Hindlimb muscle (tissue), 1 donor: ENCODE data around the gene VRK2. TPM values are rescaled to one million over a fixed set of nuclear protein-coding genes. Genes with fewer than 3 reads are reported as not detected.
"Not testable (repeated sequence)": the region's sequence is repeated elsewhere in the genome, so short reads cannot be mapped to it uniquely, and the experiment has no call there.

Experiments
- DNase-seq: peaks from one replicate; pipeline ENCODE4 v3.0.0-alpha.2; 2013
- polyA plus RNA-seq: library from polyadenylated mRNA; unstranded; fragments of 120-200 nt; gene quantifications from one replicate; pipeline ENCODE4 v1.2.1, GENCODE V29; 2013; ENCODE audit not compliant: insufficient read length

VRK2 gene
- polyA plus RNA-seq, 1 donor, result 14.6 TPM

DNA sequence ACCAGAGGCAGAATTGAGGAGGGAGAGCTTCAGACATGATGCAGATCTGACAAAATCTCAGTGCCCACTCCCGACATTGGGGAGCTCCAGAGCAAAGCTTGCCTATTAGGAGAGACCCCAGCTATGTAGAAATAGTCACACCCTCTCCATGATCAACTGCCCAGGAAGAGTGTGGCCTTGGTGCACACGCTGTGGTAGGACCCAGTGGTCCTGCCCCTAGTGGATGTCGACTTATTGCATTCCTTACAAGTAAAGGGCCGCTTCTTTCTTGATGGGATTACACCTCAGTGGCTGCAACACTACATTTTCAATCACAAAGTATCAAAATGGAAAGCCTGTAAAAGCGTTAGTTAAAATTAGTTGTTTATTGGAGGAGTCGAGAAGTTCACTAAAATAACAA lies 64.2 kb downstream of the VRK2 start:
- DNase-seq, result no peak

DNA sequence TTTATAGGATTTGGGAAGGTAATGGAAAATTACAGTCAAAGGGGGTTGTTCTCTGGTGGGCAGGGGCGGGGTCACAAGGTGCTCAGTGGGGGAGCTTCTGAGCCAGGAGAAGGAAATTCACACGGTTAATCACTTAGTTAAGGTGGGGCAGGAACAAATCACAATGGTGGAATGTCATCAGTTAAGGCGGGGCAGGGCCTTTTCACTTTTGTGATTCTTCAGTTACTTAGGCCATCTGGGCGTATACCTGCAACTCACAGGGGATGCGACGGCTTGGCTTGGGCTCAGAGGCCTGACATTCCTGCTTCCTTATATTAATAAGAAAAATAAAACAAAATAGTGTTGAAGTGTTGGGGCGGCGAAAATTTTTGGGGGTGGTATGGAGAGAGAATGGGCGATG lies 67.0 kb downstream of the VRK2 start:
- DNase-seq, result not testable (repeated sequence)

DNA sequence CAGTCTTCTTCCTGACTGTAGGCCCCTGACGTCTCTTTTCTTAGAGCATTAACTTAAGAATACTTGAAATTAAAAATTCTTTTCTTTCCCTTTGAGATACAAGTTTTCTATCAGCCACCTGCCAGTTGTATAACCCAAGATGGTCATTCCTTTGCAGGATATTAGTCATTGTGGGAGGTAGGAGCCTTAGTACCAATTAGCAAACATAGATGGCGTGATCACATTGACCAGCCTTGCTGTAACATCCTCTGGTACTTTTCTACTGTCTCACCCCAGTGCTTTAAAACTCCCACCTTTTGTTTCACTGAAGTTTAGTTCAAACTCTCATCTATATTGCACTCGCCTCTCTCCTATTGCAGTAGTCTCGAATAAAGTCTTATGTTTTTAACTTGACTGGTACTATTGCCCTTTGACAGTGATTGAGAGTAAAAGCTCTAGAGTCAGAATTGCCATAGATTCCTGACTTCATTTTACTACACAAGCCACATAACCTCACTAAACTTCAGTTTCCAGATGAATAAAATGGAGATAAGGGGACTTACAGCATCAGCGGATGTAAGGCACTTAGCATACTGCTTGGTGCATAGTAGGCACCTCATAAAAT lies 74.1 kb downstream of the VRK2 start:
- DNase-seq, result no peak

DNA sequence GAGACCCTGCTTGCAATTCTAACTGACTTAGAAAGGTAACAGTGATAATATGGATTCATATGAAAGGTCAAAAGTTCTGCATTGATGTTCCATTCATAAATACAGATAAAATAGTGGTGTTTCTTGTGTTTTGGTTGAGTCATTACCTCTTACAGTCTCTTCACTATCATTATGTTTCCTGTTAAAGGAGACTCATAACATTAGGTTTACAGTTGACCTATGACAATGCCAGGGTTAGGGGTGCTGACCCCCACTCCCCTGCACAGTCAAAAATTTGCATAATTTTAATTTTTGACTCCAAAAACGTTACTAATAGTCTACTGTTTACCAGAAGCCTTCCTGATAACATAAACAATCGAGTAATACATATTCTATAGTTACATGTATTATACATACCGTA lies 75.4 kb downstream of the VRK2 start:
- DNase-seq, result no peak

DNA sequence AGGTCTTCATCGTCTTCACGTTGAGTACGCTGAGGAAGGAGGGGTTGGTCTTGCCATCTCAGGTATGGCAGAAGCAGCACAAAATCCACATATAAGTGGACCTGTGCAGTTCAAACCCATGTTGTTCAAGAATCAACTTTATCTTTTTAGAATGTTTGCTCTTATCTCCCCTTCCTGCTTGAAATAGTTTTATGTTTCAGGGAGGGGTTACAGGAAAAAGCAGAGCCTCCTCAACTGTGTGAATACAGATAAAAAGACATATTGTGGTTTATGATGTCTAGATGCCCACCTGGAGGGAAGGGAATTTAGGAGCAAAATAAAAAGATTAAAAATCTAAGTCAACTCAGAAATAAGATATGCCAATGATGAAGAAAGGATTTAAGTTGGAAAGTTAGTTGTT lies 75.9 kb downstream of the VRK2 start:
- no peak for DNase-seq

DNA sequence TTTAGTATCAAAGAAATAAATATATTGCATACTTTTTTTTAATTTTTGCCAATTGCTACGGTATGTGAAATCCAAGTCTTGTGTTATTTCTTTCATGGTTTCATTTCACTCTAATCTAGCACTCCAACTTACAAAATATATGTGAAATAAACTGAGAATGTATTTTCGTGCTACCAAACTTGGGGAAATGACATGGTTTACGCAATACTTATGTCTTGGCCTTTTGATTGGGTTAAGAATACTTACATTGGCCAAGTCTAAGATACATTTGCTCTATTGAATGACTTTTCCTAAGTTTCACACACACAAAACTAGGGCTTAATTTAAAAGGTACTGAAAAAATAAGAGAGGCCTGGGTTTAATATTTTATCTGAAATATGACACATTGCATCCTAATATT lies 80.5 kb downstream of the VRK2 start:
- no peak for DNase-seq

DNA sequence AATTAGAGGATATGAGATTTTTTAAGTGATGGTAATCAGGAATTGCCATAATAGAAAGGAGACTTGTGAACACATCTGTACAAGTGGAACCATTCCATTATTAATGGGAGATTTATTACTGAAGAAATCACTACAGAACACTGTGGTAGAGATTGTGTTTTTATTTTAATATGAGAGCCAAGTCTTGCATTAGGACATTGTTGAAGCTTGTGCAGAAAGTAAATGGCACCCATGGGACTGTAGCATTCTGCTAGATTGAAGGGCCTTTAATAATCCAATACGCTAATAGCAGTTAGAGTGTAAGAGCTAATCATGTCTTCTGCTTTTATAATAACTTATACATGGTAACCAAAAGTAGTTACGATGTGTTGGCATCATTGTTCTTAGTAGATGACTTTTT lies 83.6 kb downstream of the VRK2 start:
- DNase-seq, result no peak

DNA sequence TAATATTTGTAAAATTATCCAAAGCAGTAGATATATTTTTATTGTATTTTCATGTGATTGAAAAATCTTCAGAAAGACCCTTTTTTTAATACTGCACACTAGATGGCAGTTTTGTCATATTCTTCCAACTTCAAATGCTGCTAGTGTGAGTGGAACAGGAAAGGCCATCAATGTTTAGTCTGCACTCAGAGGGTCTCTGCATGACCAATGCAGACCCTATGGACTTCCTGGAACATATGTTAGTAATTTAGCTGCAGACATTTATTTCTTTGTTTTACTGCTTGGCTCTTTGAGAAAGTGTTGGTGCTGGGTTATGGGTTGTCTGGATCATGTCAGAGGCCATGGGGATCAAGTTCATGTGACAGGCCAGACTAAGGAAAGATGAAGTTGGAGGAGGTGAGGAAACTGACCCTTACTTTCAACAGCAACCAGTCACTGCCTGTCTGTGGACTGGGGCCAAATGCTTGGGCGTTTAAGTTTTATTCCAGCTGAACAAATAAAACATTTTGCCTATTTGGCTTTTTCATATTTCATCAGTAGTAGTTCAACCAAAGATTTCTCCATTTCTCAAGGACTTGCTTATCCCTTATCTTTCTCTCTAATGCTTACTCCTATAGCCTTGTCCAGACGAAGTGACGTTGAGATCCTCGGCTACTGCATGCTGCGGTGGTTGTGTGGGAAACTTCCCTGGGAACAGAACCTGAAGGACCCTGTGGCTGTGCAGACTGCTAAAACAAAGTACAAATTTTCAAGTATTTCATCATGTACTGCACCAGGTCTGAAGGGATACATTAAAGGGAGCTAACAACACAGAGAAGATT lies 84.8 kb downstream of the VRK2 start:
- peak; percentile 37 for DNase-seq

DNA sequence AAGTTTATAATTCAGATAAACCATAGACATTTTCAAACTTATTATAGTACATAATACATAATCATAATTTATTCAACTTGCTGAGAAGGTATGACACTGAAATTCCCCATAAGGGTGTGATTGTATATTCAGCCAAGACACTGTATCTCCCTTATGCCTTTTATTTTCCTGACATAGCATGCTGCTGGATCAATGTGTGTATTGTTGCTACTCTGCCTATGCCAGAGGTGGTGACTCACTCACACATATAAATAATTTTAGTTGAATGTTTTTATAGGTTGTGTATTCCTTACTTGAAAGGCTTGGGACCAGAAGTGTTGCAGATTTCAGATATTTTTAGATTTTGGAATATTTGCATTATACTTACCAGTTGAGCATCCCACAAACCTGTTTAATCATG lies 86.8 kb downstream of the VRK2 start:
- DNase-seq, result no peak

DNA sequence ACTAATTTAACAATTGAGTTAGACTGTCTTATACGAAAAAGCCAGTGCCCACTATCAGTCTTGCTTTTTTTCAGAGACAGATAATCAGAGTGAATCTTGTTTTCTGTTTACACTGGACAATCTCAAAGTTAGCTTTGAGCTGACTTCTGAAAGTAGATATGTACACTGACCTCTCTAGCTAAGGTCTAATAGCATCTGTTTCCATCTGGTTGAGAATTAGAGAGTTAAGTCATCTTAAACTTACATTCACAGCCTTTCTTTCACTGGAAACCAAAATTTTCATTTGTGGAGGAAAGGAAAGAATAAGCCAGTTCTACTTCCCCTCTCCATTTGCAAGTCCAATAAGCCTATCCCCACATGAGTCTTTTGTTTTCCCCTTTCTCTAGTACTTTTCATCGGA lies 89.3 kb downstream of the VRK2 start:
- DNase-seq, result no peak

DNA sequence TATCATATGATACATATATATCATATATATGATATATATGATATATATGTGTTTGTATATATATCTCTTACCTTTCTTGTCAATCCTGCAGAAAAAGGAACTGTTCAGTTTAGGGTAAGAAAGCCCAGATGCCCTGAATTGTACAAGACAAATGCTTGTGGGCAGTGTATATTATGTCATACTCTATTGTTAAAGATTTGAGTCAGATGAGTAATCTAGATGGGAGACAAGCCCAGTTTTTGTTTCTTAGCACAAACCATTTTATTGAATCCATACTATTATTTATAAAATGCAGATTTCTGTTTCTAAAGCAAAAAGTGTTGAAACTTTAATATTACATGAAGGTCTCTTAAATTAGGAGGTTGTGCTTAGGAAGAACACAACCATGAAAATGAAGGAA lies 90.6 kb downstream of the VRK2 start:
- no peak for DNase-seq

DNA sequence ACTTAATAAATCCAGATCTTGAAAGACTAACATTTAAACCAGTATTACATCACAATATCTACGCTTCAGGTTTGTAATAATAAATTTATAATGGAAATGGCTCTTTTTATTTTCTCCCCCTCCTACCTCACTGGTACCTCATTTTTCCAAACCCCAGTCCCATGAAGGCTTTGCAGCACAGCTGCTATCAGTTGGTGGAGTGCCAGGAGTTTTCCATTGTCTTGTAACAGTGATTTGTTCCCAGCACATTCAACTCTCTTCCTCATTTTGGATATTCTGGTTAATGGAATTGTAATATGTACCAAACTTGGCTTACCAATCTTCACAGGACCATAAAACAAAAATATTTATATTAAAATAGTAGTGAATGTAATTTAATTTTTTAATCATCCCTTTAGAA lies 91.2 kb downstream of the VRK2 start:
- peak; percentile 9 for DNase-seq

DNA sequence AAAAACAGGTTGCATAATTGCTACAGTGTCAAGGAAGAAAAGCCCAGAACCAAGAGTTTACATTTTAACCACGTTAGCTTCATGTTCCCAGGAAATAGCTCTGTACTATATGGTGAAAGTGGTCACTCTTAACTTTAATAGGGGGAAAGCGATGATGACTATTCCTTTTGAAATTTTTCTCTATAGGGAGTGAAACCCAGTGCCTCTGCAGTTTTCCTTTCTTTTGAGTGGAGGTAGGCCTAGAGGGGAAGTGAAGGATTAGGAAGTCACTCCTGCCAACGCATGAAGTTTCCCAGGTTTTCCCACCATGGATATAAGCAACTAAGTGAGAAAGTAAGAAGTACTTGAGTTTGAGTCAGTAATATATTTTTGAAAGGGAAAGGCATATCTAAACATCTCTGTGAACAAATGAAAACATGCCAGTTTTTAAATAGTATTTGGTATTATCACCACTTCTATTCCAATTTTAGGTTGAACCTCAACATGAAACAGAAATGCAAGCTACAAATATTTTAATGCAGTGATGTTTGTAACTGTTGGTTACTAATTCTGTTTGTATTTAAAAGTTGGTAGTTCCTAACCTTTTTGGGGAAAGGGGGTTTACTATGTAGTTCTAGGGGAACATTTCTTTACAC lies 91.9 kb downstream of the VRK2 start:
- DNase-seq, result no peak

DNA sequence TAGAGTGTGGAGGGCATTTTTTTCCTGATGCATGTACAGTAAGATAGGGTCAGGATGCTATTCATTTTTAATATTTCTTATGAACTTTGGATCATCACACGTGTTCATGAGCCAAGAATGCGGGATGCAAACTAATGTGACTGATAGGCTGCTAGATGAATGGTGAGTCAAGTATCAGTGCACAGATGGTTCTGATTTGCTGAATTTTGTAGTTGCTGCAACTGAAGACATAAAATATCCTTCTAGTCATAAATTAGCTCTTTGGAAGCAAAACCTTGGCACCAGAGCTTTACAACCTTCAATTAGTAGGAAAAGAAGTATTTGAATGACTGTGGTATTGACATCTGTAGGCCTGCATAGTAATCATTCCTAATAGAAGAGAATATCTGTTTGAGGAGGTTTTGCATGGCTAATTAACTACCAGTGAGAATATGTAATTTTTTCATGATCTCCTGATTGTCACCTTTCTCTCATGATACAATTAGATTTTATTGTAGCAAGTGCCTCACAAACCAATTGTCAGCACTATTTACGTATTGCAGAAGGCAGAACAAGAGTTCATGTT lies 94.0 kb downstream of the VRK2 start:
- DNase-seq, result peak; percentile 6

DNA sequence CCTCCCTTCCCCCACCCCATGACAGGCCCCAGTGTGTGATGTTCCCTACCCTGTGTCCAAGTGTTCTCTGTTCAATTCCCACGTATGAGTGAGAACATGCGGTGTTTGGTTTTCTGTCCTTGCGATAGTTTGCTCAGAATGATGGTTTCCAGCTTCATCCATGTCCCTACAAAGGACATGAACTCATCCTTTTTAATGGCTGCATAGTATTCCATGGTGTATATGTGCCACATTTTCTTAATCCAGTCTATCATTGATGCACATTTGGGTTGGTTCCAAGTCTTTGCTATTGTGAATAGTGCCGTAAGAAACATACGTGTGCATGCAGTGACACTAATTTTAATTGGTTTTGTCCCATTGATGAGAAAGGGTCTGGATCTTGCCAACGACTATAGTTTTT lies 99.2 kb downstream of the VRK2 start:
- not testable (repeated sequence) for DNase-seq

DNA sequence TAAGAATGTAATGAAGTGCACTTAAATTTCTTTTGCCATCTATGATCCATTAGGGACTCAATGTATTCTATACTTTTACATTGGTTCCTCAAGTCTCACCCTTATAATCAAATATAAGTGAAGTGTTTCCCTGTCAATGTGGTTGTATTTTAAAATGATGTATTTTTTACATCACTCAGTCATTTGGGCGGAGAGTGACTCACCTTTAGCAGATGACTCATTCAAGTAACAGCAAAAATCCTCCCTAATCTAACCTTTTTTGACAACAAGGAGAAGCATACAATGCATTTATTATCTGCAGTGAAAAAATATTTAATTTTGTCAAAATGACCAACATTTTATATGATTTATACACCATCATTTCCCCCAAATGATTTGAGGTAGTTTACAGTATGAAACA lies 100.1 kb downstream of the VRK2 start:
- no peak for DNase-seq

DNA sequence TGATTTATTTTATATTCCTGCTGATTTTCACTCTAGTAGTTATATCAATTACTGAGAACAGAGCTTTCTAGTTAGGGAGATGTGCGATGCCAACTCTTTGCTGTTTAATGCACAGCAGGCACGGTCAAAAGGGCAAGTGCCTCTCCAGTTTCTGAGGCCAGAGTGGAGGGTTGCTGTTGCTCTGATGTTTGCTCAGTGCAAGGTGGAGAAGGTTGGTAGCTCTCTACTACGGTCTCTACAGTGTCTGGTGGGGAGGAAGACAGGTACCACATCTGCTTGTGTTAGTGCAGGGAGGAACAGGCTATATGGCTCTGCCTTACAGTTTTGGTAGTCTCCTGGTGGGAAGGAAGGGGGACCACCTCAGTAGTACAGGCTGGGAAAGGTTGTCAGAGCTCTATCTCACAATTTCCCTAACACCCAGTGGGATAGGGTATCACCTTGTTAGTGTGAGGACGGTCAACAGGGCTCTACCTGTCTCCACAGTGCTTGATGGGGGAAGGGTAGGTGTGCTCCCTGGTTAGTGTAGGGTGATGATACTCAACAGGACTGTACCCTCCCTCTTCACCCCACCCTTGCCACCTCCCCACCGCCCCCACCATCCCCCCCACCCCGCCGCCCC lies 108.7 kb downstream of the VRK2 start:
- DNase-seq, result no peak

DNA sequence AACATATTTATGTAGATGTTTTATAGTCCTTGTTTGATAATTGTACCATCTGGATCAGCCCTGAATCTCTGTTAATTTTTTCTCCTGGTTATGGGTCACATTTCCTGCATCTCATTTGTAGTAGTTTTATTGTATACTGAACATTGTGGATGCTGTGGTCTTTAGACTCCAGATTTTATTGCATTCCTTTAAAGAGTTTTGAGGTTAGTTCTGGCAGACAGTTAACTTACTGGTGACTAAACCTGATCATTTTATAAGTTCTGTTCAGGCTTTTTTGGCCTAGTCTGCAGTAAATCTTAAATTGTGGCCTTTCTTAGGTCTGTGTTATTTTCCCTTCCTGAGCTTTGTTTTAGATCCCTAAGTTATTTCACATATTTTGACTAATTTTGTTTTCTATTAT lies 110.2 kb downstream of the VRK2 start:
- no peak for DNase-seq

DNA sequence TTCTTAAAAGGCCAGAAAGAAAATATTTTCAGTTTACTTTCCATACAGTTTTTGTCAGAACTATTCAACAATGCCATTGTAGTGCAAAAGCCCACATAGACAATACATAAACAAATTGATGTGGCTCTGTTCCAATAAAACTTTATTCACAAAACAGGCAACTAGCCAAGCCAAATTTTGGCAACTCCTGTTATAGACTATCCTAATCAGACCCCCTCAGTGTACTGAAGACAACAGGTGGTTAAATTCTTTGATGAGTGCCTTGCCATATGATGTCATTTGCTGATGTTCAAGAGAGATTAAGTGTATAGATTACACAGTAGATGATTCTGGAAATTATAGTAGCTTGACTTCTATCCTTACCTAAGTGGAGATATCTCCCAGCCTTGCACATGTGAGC lies 111.1 kb downstream of the VRK2 start:
- DNase-seq, result no peak

DNA sequence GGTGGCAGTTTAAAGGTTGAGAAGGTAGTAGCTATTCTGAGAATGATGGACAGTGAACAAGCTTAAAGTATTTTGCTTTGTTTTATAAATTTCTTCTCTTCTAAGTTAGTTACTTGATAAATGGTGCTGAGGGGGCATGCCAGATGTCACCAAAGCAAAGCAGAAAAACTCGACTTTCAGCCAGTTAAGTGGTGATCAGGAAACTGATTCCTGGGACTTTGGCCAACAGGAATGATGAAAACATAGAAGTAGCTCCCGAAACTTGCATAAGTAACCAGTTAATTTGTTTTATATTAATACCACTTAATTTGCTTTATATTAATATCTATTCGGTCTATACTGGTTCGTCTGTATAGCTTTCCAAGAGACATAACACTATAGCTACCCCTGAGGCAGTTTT lies 111.9 kb downstream of the VRK2 start:
- DNase-seq, result no peak

DNA sequence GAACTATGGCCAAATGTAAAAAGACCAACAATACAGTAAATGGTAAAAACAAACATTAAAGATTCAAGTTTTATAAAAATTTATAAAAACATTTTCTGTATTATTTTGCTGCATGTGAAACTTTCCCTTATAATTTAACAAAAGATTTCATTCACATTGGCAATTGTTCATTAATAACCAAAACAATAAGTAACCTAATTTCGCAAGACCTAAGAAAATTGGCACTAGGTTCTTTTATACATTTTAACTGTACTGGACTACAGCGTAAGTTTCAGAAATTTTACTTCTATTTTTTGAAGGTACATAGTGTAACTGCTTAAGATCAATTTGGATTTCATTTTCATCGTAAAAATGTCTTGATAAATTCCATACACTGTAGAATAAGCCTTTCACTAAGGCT lies 117.3 kb downstream of the VRK2 start:
- DNase-seq, result no peak

DNA sequence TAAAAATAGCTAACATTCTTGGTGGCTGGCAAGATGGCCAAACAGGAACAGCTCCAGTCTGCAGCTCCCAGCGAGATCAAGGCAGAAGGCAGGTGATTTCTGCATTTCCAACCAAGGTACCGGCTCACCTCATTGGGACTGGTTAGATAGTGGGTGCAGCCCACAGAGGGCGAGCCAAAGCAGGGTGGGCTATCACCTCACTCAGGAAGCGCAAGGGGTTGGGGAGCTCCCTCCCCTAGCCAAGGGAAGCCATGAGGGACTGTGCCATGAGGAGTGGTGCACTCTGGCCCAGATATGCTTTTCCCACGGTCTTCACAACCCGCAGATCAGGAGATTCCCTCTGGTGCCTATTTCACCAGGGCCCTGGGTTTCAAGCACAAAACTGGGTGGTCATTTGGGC lies 121.5 kb downstream of the VRK2 start:
- not testable (repeated sequence) for DNase-seq

DNA sequence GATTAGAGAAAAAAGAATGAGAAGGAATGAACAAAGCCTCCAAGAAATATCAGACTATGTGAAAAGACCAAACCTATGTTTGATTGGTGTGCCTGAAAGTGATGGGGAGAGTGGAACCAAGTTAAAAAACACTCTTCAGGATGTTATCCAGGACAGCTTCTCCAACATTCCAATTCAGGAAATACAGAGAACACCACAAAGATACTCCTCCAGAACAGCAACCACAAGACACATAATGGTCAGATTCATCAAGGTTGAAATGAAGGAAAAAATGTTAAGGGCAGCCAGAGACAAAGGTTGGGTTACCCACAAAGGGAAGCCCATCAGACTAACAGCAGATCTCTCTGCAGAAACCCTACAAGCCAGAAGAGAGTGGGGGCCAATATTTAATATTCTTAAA lies 123.2 kb downstream of the VRK2 start:
- DNase-seq, result not testable (repeated sequence)
